Measurements from ENCODE around the gene MYRF. TPM values are rescaled to one million over a fixed set of nuclear protein-coding genes. Genes with fewer than 3 reads are reported as not detected.
A peak's percentile ranks its signal among the peaks of the same experiment; 100 is the strongest.

Gene MYRF
- total RNA-seq, 1 donor from 2014 or later = 1.4 TPM

- DNase-seq = no peak
Measured at GRCh38 chr11:61826930-61827570, 74.6 kb downstream of the MYRF start.

GRCh38 chr11:61827571-61828378 lies 75.3 kb downstream of the MYRF start, which contains the start of gene FADS2:
Gene FADS2 (plus strand): TSS chr11:61828300. CDS start chr11:61828391, 91 bp downstream.
- DNase-seq = peak; percentile 96

DNA sequence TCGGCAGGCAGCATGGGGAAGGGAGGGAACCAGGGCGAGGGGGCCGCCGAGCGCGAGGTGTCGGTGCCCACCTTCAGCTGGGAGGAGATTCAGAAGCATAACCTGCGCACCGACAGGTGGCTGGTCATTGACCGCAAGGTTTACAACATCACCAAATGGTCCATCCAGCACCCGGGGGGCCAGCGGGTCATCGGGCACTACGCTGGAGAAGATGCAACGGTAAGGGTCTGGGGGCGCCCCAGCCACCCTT lies 75.9 kb downstream of the MYRF start:
- no peak for DNase-seq

GRCh38 chr11:61828629-61829407 lies 76.4 kb downstream of the MYRF start:
- peak; percentile 58 for DNase-seq

DNA sequence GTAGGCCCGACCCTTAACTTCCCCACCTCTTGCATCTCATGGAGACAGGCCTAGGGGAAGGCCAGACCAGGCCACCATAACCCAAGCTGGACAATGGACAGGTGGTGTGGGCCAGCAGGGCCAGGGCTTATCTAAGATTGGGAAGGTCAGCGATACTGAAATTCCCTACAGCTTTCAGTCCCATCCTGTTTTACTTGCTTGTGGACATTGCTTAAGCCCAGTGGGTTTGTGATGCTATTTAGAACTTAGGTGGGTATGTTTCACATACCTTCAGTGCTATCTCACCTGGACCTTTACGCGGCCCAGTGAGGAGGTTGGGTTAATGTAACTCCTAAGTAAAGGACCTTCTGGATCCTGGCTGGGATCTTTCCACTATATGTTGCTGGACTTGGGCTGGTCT lies 77.4 kb downstream of the MYRF start:
- no peak for DNase-seq

- DNase-seq = no peak
Measured at GRCh38 chr11:61830237-61831105, 78.0 kb downstream of the MYRF start.

DNA sequence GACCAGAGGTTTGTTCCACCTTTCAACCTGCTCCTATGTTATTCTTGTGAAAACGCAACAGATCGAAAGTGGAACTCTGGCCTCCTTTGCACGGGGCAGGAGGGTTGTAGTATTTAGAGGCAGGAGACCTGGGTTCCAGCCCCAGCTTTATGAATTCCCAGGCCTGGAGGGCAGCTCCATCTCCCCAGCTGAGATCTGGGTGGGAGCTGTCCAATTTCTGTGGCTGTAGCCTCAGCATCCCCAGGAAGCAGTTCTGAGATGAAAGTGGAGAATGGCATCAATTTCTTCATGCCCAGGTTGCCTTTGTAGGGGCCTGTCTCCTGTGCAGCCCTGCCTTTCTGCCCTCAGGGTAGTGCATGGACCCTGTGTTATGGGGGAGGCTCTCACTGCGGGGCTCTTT lies 79.8 kb downstream of the MYRF start:
- DNase-seq = no peak

DNA sequence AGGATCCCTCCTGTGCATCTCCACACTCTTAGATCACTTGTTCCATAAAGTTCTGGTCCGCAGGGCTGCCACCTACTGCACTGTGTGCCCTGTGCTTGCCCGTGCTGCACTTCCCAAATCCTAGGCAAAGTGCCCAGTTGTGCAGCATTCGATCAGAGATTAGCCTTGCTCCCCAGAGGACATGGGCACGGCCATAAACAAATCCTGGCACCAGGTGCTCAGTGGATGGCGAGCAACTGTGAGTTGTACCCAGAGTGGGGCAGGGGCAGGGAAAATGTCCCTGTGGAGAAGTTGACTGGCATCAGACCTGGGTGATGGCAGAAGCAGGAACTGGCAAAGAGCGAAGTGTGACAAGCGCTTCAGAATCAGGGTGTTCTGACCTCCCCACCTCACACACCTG lies 80.3 kb downstream of the MYRF start:
- DNase-seq = no peak

DNA sequence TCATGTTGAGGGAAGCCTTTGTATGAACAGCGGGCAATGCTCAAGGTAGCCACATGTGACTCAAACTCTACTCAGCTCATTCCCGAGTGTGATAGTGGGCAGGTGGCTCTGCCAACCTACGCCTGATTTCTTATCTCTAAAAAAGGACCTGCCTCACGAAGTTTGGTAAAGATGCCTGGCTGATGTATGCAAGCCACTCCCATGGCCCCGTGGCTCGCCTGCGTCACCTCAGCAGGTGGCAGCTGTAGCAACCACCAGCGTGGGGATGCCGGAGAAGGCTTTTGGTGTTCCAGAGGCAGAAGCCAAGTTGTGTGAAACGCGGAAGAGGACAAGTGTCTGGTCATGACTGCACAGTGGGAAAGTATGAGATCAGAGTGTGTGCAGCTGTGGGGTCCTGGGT lies 81.0 kb downstream of the MYRF start:
- no peak for DNase-seq

DNA sequence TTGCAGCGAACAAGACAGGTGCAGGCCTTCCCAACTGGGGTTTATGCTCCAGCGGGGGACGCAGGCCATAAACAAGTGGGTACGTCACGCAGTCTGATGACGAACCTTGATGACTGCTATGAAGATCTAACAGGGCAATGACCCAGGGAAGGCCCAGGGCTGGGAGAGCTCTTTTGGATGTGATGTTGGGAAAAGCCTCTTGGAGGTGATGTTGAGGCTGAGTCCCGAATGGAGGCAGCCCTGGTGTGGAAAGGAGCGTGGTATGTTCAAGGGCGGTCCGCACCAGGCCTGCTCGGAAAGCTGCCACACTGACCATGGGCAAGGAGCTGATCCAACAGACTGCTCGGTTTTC lies 81.5 kb downstream of the MYRF start:
- no peak for DNase-seq

- peak; percentile 60 for DNase-seq
Measured at GRCh38 chr11:61834278-61835048, 82.0 kb downstream of the MYRF start.

- DNase-seq = no peak
Measured at GRCh38 chr11:61836193-61836592, 83.8 kb downstream of the MYRF start.

- DNase-seq = no peak
Measured at GRCh38 chr11:61837411-61838005, 85.1 kb downstream of the MYRF start.

Other genes starting within 250 kb of the MYRF start
- gene LRRC10B, start 243.9 kb upstream of the MYRF start, total RNA-seq = 0.51 TPM
- gene SYT7, start 171.6 kb upstream of the MYRF start, total RNA-seq = 6.5 TPM
- 4.1 TPM for gene DAGLA, start 72.2 kb upstream of the MYRF start, total RNA-seq
- gene TMEM258, start 40.0 kb downstream of the MYRF start, total RNA-seq = 27.2 TPM
- gene FEN1, start 40.3 kb downstream of the MYRF start, total RNA-seq = 19.3 TPM
- gene FADS1, start 64.4 kb downstream of the MYRF start, total RNA-seq = 17.8 TPM
- 39.6 TPM for gene FADS2, start 75.7 kb downstream of the MYRF start, total RNA-seq
- gene FADS3, start 138.9 kb downstream of the MYRF start, total RNA-seq = 27.2 TPM
- 19.6 TPM for gene RAB3IL1, start 164.9 kb downstream of the MYRF start, total RNA-seq
- 3.3 TPM for gene BEST1, start 197.7 kb downstream of the MYRF start, total RNA-seq
- 714 TPM for gene FTH1, start 215.0 kb downstream of the MYRF start, total RNA-seq